MCF 10A (cell line): Measurements from ENCODE around the gene POFUT2. TPM values are rescaled to one million over a fixed set of nuclear protein-coding genes. Genes with fewer than 3 reads are reported as not detected.

Source experiments
- BruUV-seq: library from RNA; stranded (reverse); fragments of 400-500 nt; replicated peaks from 2 replicates; lab custom pipeline; 2021; lab: Mats Ljungman, UMichigan
- CTCF ChIA-PET: fragments of 300-600 bp; sonication (Branson Sonifier 250); formaldehyde crosslinking; extraction: SDS; loops from one replicate; lab custom pipeline; 2021; ENCODE audit warnings: antibody characterized with exemption, inconsistent platforms; lab: Yijun Ruan, JAX
- POLR2A ChIA-PET: fragments of 300-600, 350-650 bp; sonication (Branson Sonifier 250); formaldehyde crosslinking; extraction: SDS; loops from one replicate; lab custom pipeline; 2020; ENCODE audit warnings: antibody characterized with exemption, inconsistent platforms; lab: Yijun Ruan, JAX
- DNase-seq: peaks from one replicate; pipeline ENCODE4 v3.0.0-alpha.2; 2018; ENCODE audit not compliant: unreplicated experiment
- H3K27ac Mint-ChIP-seq: one replicate; pipeline ENCODE4 v1.8.0; 2022; ENCODE audit warnings: mild to moderate bottlenecking, low read depth, mixed read lengths; ENCODE audit not compliant: unreplicated experiment
- H3K27me3 Mint-ChIP-seq: one replicate; pipeline ENCODE4 v1.8.0; 2022; ENCODE audit warnings: mixed read lengths; ENCODE audit not compliant: insufficient read depth, unreplicated experiment
- H3K36me3 Mint-ChIP-seq: one replicate; pipeline ENCODE4 v1.8.0; 2022; ENCODE audit warnings: mild to moderate bottlenecking, moderate library complexity, mixed read lengths; ENCODE audit not compliant: insufficient read depth, unreplicated experiment
- H3K4me1 Mint-ChIP-seq: one replicate; pipeline ENCODE4 v1.8.0; 2022; ENCODE audit warnings: mixed read lengths; ENCODE audit not compliant: insufficient read depth, unreplicated experiment
- H3K4me3 Mint-ChIP-seq: one replicate; pipeline ENCODE4 v1.8.0; 2022; ENCODE audit warnings: mild to moderate bottlenecking, moderate library complexity, mixed read lengths; ENCODE audit not compliant: unreplicated experiment
- H3K9me3 Mint-ChIP-seq: one replicate; pipeline ENCODE4 v1.8.0; 2022; ENCODE audit warnings: mixed read lengths; ENCODE audit not compliant: unreplicated experiment
- CTCF ChIP-seq: fragments of 200-600 bp; IDR thresholded peaks from one replicate; pipeline ENCODE4 v1.8.0; 2022; ENCODE audit warnings: antibody characterized with exemption, mild to moderate bottlenecking; ENCODE audit not compliant: unreplicated experiment
- intact Hi-C: fragments of 100-400 bp; cut with micrococcal nuclease; formaldehyde crosslinking; loops from 2 replicates; pipeline ENCODE4 v1.14.1; 2022
- total RNA-seq: library from RNA; stranded (reverse); gene quantifications from 2 replicates; pipeline ENCODE4 v1.2.3, GENCODE V29; 2022

POFUT2 gene
- total RNA-seq, 1 experiment from 2014 or later, result 25.2 TPM

- intact Hi-C loops, result no loop called here
- POLR2A ChIA-PET, result no interaction called here
- TF ChIP-seq CTCF, result no peak
- Mint-ChIP-seq H3K27ac (no peak overlapping the region), H3K9me3 (peaks cover 8% of the 10 kb centered on the region), H3K4me3 (no peak overlapping the region), H3K36me3 (no peaks in the 10 kb centered on the region), H3K27me3 (no peaks in the 10 kb centered on the region), H3K4me1 (peaks cover 12% of the 10 kb centered on the region)
- no TSS peak for BruUV-seq
- CTCF ChIA-PET, result no interaction called here
- DNase-seq, result no peak
Measured at GRCh38 chr21:45335761-45336534, 48.3 kb upstream of the POFUT2 start.

- Mint-ChIP-seq H3K9me3 (peaks cover under 1% of the 10 kb centered on the region), H3K4me3 (no peak overlapping the region), H3K4me1 (peaks cover 12% of the 10 kb centered on the region), H3K27me3 (no peaks in the 10 kb centered on the region), H3K36me3 (no peaks in the 10 kb centered on the region), H3K27ac (no peak overlapping the region)
- no peak for DNase-seq
- no peak for TF ChIP-seq CTCF
- intact Hi-C loops, result no loop called here
- CTCF ChIA-PET, result interaction anchor here (0.6 to 0.8 kb wide), 2 partner anchors 66 to 93 kb away, joined by 3 read pairs; no protein-coding TSS in a partner anchor
- no TSS peak for BruUV-seq
- POLR2A ChIA-PET, result no interaction called here
Measured at GRCh38 chr21:45335151-45335760, 47.6 kb upstream of the POFUT2 start.

- BruUV-seq, result no TSS peak
- peaks cover 18% of the 10 kb centered on the region for H3K4me1 Mint-ChIP-seq
- ChIA-PET POLR2A (interaction anchor here (0.7 kb wide), 1 partner anchor 15 kb away, joined by 3 read pairs; no protein-coding TSS in a partner anchor), CTCF (interaction anchor here (0.6 to 0.8 kb wide), 2 partner anchors 67 to 94 kb away, joined by 3 read pairs; no protein-coding TSS in a partner anchor)
- H3K27ac Mint-ChIP-seq, result no peak overlapping the region
- H3K27me3 Mint-ChIP-seq, result no peaks in the 10 kb centered on the region
- no peak overlapping the region for H3K4me3 Mint-ChIP-seq
- no peaks in the 10 kb centered on the region for H3K36me3 Mint-ChIP-seq
- H3K9me3 Mint-ChIP-seq, result no peaks in the 10 kb centered on the region
- intact Hi-C loops, result no loop called here
- TF ChIP-seq CTCF, result no peak
- no peak for DNase-seq
Measured at GRCh38 chr21:45334591-45335081, 46.9 kb upstream of the POFUT2 start.

- intact Hi-C loops, result no loop called here
- H3K9me3 Mint-ChIP-seq, result no peaks in the 10 kb centered on the region
- H3K27me3 Mint-ChIP-seq, result no peaks in the 10 kb centered on the region
- no TSS peak for BruUV-seq
- peaks cover 19% of the 10 kb centered on the region for H3K4me1 Mint-ChIP-seq
- H3K36me3 Mint-ChIP-seq, result no peaks in the 10 kb centered on the region
- TF ChIP-seq CTCF, result no peak
- no peak overlapping the region for H3K4me3 Mint-ChIP-seq
- peak overlapping the region; percentile 4 for H3K27ac Mint-ChIP-seq
- ChIA-PET CTCF (interaction anchor here (0.5 to 0.8 kb wide), 2 partner anchors 11 to 67 kb away, joined by 3 read pairs; no protein-coding TSS in a partner anchor), POLR2A (interaction anchor here (0.7 kb wide), 1 partner anchor 16 kb away, joined by 3 read pairs; no protein-coding TSS in a partner anchor)
- DNase-seq, result no peak
Measured at GRCh38 chr21:45334134-45334533, 46.4 kb upstream of the POFUT2 start.
